SK-N-SH (cell line): Measurements from ENCODE around the gene CAP2. TPM values are rescaled to one million over a fixed set of nuclear protein-coding genes. Genes with fewer than 3 reads are reported as not detected.

Experiments
- CTCF ChIA-PET: fragments of 300-600, 350-600 bp; formaldehyde crosslinking; extraction: SDS; loops from one replicate; lab custom pipeline; 2021; lab: Yijun Ruan, JAX
- POLR2A ChIA-PET: fragments of 350-600 bp; sonication (Branson Sonifier 250); formaldehyde crosslinking; extraction: SDS; loops from one replicate; lab custom pipeline; 2020; ENCODE audit warnings: antibody characterized with exemption, inconsistent platforms; lab: Yijun Ruan, JAX
- DNase-seq: peaks from one replicate; pipeline ENCODE4 v3.0.0; 2012
- H2AFZ ChIP-seq: fragments of 200-600 bp; sonication (generic); 2 replicates; pipeline ENCODE4 v1.8.1; 2016; ENCODE audit warnings: antibody characterized with exemption, mild to moderate bottlenecking, low read depth
- H3F3A ChIP-seq: fragments of 200-600 bp; sonication (generic); replicated peaks from 2 replicates; pipeline ENCODE3; 2016; ENCODE audit warnings: antibody characterized with exemption, mild to moderate bottlenecking; ENCODE audit not compliant: insufficient read depth
- H3K27ac ChIP-seq, 2 experiments: fragments of 200-500 bp in 1 of 2; fragments of 200-600 bp in 1 of 2; sonication (Bioruptor generic) in 1 of 2; sonication (generic), shearing (Covaris generic) in 1 of 2; 2 replicates each; pipeline versions ENCODE4 v1.5.1 to v1.6.1; 2014 to 2016; ENCODE audit warnings: low read depth in 2 of 2, inconsistent platforms in 1 of 2, low read length in 1 of 2, mild to moderate bottlenecking in 1 of 2, mixed read lengths in 1 of 2
- H3K27me3 ChIP-seq: fragments of 200-600 bp; sonication (generic), shearing (Covaris generic); 2 replicates; pipeline ENCODE4 v1.6.1; 2016; ENCODE audit warnings: mixed run types; ENCODE audit not compliant: insufficient read depth
- H3K36me3 ChIP-seq, 2 experiments: fragments of 200-500 bp in 1 of 2; fragments of 200-600 bp in 1 of 2; sonication (Bioruptor generic) in 1 of 2; sonication (generic) in 1 of 2; replicated peaks in 1 of 2; 2 replicates each; pipeline versions ENCODE3 to v1.5.1; 2014 to 2016; ENCODE audit warnings: low read length in 1 of 2, mild to moderate bottlenecking in 1 of 2; ENCODE audit not compliant: insufficient read depth in 2 of 2, control insufficient read depth in 1 of 2
- H3K4me1 ChIP-seq, 2 experiments: fragments of 200-500 bp in 1 of 2; fragments of 200-600 bp in 1 of 2; sonication (Bioruptor generic) in 1 of 2; sonication (generic), shearing (Covaris generic) in 1 of 2; 2 replicates each; pipeline versions ENCODE4 v1.5.1 to v1.6.1; 2014 to 2016; ENCODE audit warnings: low read depth in 1 of 2, low read length in 1 of 2, mixed run types in 1 of 2; ENCODE audit not compliant: insufficient read depth in 2 of 2, control insufficient read depth in 1 of 2
- H3K4me2 ChIP-seq: fragments of 200-600 bp; sonication (generic), shearing (Covaris generic); 2 replicates; pipeline ENCODE4 v1.6.1; 2017; ENCODE audit warnings: mixed run types
- H3K4me3 ChIP-seq, 2 experiments: fragments of 200-500 bp in 1 of 2; fragments of 200-600 bp in 1 of 2; sonication (Bioruptor generic) in 1 of 2; sonication (generic), shearing (Covaris generic) in 1 of 2; 2 replicates each; pipeline versions ENCODE4 v1.5.1 to v1.8.1; 2014 to 2016; ENCODE audit warnings: low read depth in 2 of 2, inconsistent platforms in 1 of 2, low read length in 1 of 2, mild to moderate bottlenecking in 1 of 2, mixed read lengths in 1 of 2, moderate library complexity in 1 of 2
- H3K79me2 ChIP-seq: fragments of 200-600 bp; sonication (generic); 2 replicates; pipeline ENCODE4 v1.8.1; 2017; ENCODE audit warnings: mild to moderate bottlenecking; ENCODE audit not compliant: insufficient read depth
- H3K9ac ChIP-seq: fragments of 200-600 bp; sonication (generic); 2 replicates; pipeline ENCODE4 v1.6.1; 2017; ENCODE audit warnings: mixed run types
- H3K9me2 ChIP-seq: fragments of 200-600 bp; sonication (generic); 2 replicates; pipeline ENCODE4 v1.6.1; 2017; ENCODE audit warnings: mixed run types
- H3K9me3 ChIP-seq: fragments of 200-600 bp; sonication (generic); 2 replicates; pipeline ENCODE4 v1.6.1; 2017; ENCODE audit warnings: mixed run types, mild to moderate bottlenecking, moderate library complexity
- H4K20me1 ChIP-seq: fragments of 200-600 bp; sonication (generic); 2 replicates; pipeline ENCODE4 v1.6.1; 2017; ENCODE audit warnings: mild to moderate bottlenecking, mixed run types; ENCODE audit not compliant: insufficient read depth
- ELF1 ChIP-seq: IDR thresholded peaks from 2 replicates; pipeline ENCODE4 v1.4.0; 2012
- EP300 ChIP-seq, 2 experiments: IDR thresholded peaks; 2 replicates each; pipeline versions ENCODE4 v1.4.0 to v1.6.1; 2012; ENCODE audit warnings: borderline replicate concordance in 1 of 2, low read depth in 1 of 2, low read length in 1 of 2
- EZH2phosphoT487 ChIP-seq: fragments of 200-600 bp; sonication (generic); IDR thresholded peaks from 2 replicates; pipeline ENCODE4 v1.6.1; 2017; ENCODE audit warnings: low read depth, mixed run types, mild to moderate bottlenecking, antibody characterized with exemption, moderate library complexity, borderline replicate concordance
- FOSL2 ChIP-seq: IDR thresholded peaks from 2 replicates; pipeline ENCODE4 v1.4.0; 2012; ENCODE audit warnings: low read depth, mild to moderate bottlenecking, moderate library complexity, borderline replicate concordance
- GABPA ChIP-seq: IDR thresholded peaks from 2 replicates; pipeline ENCODE4 v1.4.0; 2012; ENCODE audit warnings: low read depth, mild to moderate bottlenecking
- GATA2 ChIP-seq: sonication (generic); formaldehyde crosslinking; IDR thresholded peaks from 2 replicates; pipeline ENCODE4 v1.5.0; 2020; ENCODE audit warnings: mild to moderate bottlenecking, missing genetic modification reagents
- IRF3 ChIP-seq: fragments of 150-350 bp; IDR thresholded peaks from 2 replicates; pipeline ENCODE4 v1.6.1; 2016; ENCODE audit warnings: mild to moderate bottlenecking, low read depth, low read length
- JUND ChIP-seq: IDR thresholded peaks from 2 replicates; pipeline ENCODE4 v1.4.0; 2012
- MAX ChIP-seq: IDR thresholded peaks from 2 replicates; pipeline ENCODE4 v1.4.0; 2012; ENCODE audit warnings: low read depth
- MEF2A ChIP-seq: IDR thresholded peaks from 2 replicates; pipeline ENCODE4 v1.4.0; 2012; ENCODE audit warnings: low read depth, borderline replicate concordance
- NFIC ChIP-seq: IDR thresholded peaks from 2 replicates; pipeline ENCODE4 v1.4.0; 2012; ENCODE audit warnings: borderline replicate concordance
- NRF1 ChIP-seq: IDR thresholded peaks from 2 replicates; pipeline ENCODE4 v1.6.1; 2012; ENCODE audit warnings: low read depth, mild to moderate bottlenecking, low read length
- RCOR1 ChIP-seq: fragments of 150-350 bp; IDR thresholded peaks from 2 replicates; pipeline ENCODE4 v1.6.1; 2017; ENCODE audit warnings: antibody characterized with exemption, low read length
- RXRA ChIP-seq: IDR thresholded peaks from 2 replicates; pipeline ENCODE4 v1.4.0; 2012; ENCODE audit warnings: low read depth, mild to moderate bottlenecking, borderline replicate concordance
- SMC3 ChIP-seq: IDR thresholded peaks from 2 replicates; pipeline ENCODE4 v1.6.1; 2012; ENCODE audit warnings: low read depth, low read length, improper control_type of control experiment
- TCF12 ChIP-seq: IDR thresholded peaks from 2 replicates; pipeline ENCODE4 v1.4.0; 2012
- TEAD4 ChIP-seq: IDR thresholded peaks from 2 replicates; pipeline ENCODE4 v1.4.0; 2012; ENCODE audit warnings: mild to moderate bottlenecking, borderline replicate concordance; ENCODE audit not compliant: insufficient read depth
- USF2 ChIP-seq: fragments of 150-350 bp; IDR thresholded peaks from 2 replicates; pipeline ENCODE4 v1.6.1; 2017; ENCODE audit warnings: antibody characterized with exemption, low read length, low read depth, borderline replicate concordance
- ZBTB33 ChIP-seq: IDR thresholded peaks from 2 replicates; pipeline ENCODE4 v1.4.0; 2012; ENCODE audit warnings: low read depth, borderline replicate concordance
- WGBS: methylation state at CpG from one replicate; pipeline ENCODE4 v1.1.6; 2017; ENCODE audit warnings: low lambda C conversion rate; 5-methylcytosine and 5-hydroxymethylcytosine counted together
- polyA plus RNA-seq, 3 experiments: library from polyadenylated mRNA; depleted of rRNA; stranded (reverse); fragments of >200 nt; gene quantifications; 2 replicates each; pipeline ENCODE4 v1.2.3, GENCODE V29; 2012

The CAP2 gene
- polyA plus RNA-seq, 1 of the 3 experiments (the other 2 are of a cell fraction), result 8.5 TPM

GRCh38 chr6:17454316-17455005 is 61.1 kb downstream of the CAP2 start (continued):
- TF ChIP-seq RXRA, result no peak
- TF ChIP-seq, all 33 proteins: peak for 0

- H3K4me3 ChIP-seq, result no peak overlapping the region
- CTCF ChIA-PET, result no interaction called here
These were observed 62.5 kb downstream of the CAP2 start for GRCh38 chr6:17455919-17456318.

GRCh38 chr6:17456711-17457110 is 63.3 kb downstream of the CAP2 start:
- no peak for DNase-seq
- H3K27me3 ChIP-seq, result no peaks in the 10 kb centered on the region
- H2AFZ ChIP-seq, result no peak overlapping the region
- H3F3A ChIP-seq, result no peaks in the 10 kb centered on the region
- ChIA-PET POLR2A (no interaction called here), CTCF (no interaction called here)
- H3K36me3 ChIP-seq, result no peaks in the 10 kb centered on the region
- H3K4me2 ChIP-seq, result no peak overlapping the region
- H3K4me3 ChIP-seq, result no peak overlapping the region
- H3K79me2 ChIP-seq, result no peaks in the 10 kb centered on the region; the same call in 1 of the 2 replicates
- no peaks in the 10 kb centered on the region for H3K9me3 ChIP-seq
- H3K9me2 ChIP-seq, result no peaks in the 10 kb centered on the region
- H3K27ac ChIP-seq, result no peak overlapping the region
- no peaks in the 10 kb centered on the region for H4K20me1 ChIP-seq
- WGBS, result 80% methylated on average over 3 of the region's 3 CpGs
- no peaks in the 10 kb centered on the region for H3K4me1 ChIP-seq
- H3K9ac ChIP-seq, result no peak overlapping the region
- TF ChIP-seq SMC3 (no peak), NRF1 (no peak), EZH2phosphoT487 (no peak), RCOR1 (no peak), MEF2A (no peak), NFIC (no peak), USF2 (no peak), ELF1 (no peak), GATA2 (no peak), MAX (no peak)

More at GRCh38 chr6:17455919-17456318, 62.5 kb downstream of the CAP2 start:
- WGBS, result 85% methylated on average over 7 of the region's 7 CpGs
- TF ChIP-seq FOSL2 (no peak), TEAD4 (no peak), GABPA (no peak), IRF3 (no peak), NRF1 (no peak), MEF2A (no peak), EP300 (IDR thresholded peaks at IDR 0.05; ENCODE audit: borderline replicate concordance in 1 of 2, low read depth in 1 of 2, low read length in 1 of 2) (no peak), TCF12 (no peak), ZBTB33 (no peak), JUND (no peak)
- no peaks in the 10 kb centered on the region for H3K36me3 ChIP-seq
- H3K27me3 ChIP-seq, result no peaks in the 10 kb centered on the region
- no peaks in the 10 kb centered on the region; the same call in 1 of the 2 replicates for H3K79me2 ChIP-seq
- no peak overlapping the region for H3K9ac ChIP-seq
- no peaks in the 10 kb centered on the region for H4K20me1 ChIP-seq
- H2AFZ ChIP-seq, result no peak overlapping the region
- DNase-seq, result no peak
- H3K9me3 ChIP-seq, result no peaks in the 10 kb centered on the region
- H3K4me2 ChIP-seq, result no peak overlapping the region
- H3K9me2 ChIP-seq, result no peaks in the 10 kb centered on the region
- no peak overlapping the region for H3K27ac ChIP-seq
- H3F3A ChIP-seq, result no peaks in the 10 kb centered on the region
- no peaks in the 10 kb centered on the region for H3K4me1 ChIP-seq
- POLR2A ChIA-PET, result no interaction called here
